HG03558 (cell line): ENCODE results near the gene HDAC4.

Experiments used
- ATAC-seq: cut with Tn5 transposase; IDR thresholded peaks from one replicate; pipeline ENCODE4 v1.9.1; 2021; ENCODE audit warnings: moderate number of reproducible peaks; ENCODE audit not compliant: unreplicated experiment; ENCODE audit errors: extremely low read depth

HDAC4 gene

GRCh38 chr2:239300871-239301735, 99.7 kb downstream of the HDAC4 start:
- ATAC-seq = no peak

DNA sequence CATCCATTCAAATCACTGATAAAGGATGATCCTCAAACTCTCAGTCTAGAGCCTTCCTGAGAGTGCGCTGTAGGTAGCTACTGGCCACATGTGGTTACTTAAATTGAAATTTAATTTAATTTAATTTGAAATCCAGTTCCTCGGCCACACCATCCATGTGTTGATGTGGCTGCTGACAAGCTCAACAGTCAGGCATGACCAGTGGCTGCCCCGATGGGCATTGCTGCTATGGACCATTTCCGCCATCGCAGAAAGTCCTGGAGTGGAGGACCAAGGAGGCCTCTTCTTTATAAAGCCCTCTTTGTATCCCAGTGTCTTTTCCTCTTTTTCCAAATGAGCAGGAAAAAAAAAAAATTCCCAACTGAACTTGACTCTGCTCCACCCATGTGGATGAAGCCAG, 100.6 kb downstream of the HDAC4 start:
- no peak for ATAC-seq

DNA sequence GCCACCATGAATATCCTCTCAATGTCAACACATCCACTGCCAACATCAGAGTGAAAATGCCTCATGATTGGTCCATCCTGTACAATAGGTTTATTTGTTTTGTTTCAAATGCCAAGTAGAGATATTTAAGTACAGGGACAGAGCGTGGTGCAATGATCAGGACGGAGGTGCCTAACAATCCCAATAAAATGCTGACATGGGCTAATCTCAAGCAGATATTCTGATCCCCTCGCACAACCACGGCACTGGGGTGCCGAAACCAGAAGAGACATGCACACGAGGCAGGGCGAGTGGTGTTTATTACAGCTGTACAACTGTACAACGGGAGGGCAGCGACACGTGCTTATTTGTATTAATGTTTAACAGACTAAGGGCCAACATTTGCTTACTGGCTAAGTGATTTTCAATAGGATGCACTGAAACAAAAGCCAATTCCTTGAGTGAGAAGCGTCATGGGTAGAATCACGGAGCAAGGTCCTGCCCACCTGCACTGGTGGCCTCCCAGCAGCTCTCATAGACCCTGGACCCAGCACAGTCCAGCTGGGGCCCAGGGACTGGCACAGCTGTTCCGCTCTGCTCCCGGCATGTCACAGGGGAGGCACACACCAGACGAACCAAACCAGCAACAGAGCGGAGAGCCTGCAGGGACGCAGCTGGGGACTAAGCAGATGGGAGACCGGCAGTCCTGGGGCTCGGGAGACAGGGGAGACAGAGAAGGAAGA, 101.4 kb downstream of the HDAC4 start:
- no peak for ATAC-seq

- ATAC-seq = no peak
These were observed 102.6 kb downstream of the HDAC4 start for GRCh38 chr2:239298116-239298804.

DNA sequence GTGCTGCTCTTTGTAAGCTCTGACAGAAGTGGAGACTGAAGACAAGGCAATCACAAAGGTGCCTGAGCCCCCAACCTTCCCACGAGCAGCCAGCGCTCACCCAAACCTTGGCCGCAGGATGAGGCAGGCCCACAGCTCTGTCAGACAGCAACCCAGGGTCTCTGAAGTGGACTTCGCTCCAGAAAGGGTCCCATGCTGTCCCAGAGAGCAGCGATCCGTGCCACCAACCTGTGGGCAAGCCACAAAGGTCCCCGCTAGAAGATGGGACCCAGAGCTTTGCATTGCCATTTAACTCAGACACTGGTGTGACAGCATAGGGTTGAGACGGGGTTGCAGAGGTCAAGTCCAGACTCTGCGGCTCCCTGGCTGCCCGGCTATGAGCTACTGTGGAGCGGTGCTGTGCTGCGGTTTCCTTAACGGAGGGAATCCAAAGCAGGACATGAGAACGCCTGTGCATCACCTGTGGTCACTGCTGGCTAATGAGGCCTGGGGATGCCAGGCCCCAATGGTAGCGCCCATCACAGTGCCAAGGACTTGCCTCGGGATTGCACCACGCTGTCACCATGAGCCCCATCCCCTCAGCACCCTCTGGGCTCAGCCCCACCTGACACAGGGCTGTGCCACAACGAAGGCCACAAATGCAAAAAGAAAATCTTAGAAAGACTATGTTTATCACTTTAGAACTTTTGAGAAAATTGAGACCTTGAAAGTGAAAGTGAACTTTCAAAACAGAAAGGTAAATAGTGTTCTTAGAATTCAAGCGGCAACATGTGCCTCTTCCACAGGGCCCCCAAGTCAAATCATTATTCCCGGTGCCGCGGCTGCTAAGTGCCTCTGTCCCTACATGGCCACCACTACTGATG, 103.4 kb downstream of the HDAC4 start:
- ATAC-seq = no peak

- ATAC-seq = no peak
These were observed 104.5 kb downstream of the HDAC4 start for GRCh38 chr2:239296020-239296932.

- no peak for ATAC-seq
These were observed 105.3 kb downstream of the HDAC4 start for GRCh38 chr2:239295377-239296019.

DNA sequence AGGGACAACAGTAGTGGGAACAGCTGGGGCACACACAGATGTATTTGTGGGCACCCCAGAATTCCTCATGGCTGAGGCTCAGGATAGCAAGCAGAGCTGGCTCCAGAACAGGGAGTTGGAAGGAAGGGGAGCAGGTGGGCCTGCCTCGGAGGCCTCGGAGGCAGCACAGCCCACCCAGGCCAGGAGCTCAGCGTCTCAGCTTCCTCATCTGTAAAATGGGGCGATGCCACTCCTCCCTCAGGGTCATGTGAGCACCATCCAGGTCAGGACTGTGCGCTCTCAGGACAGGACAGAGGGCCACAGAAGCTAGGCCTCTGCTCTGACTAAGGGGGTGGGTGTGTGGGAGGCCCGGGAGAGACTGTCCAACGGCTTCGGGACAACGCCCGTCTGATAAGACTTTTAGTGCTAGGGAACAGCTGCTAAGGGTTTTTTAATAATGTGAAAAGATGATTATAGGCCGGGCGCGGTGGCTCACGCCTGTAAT, 106.2 kb downstream of the HDAC4 start:
- ATAC-seq = no peak

- no peak for ATAC-seq
These were observed 106.9 kb downstream of the HDAC4 start for GRCh38 chr2:239293775-239294430.

GRCh38 chr2:239292959-239293774, 107.7 kb downstream of the HDAC4 start:
- no peak for ATAC-seq

DNA sequence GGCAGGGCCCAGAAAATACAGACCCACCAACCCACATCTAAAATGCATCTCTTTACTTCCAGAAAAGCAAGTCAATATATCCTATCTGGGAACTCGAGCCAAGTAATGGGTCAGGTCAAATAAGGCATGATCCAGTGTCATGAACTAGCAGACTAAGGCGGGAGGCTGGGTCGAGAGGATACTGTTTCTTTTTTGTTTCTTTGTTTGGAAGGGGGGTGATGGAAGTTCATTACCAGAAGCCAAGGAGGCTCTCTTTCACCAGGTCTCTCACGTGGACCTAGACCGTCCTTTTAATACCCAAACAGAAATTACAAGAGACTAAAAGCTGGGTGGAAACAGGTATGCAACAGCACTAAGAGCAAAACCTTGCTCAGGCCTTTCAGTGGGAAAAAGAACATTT, 108.3 kb downstream of the HDAC4 start:
- no peak for ATAC-seq

DNA sequence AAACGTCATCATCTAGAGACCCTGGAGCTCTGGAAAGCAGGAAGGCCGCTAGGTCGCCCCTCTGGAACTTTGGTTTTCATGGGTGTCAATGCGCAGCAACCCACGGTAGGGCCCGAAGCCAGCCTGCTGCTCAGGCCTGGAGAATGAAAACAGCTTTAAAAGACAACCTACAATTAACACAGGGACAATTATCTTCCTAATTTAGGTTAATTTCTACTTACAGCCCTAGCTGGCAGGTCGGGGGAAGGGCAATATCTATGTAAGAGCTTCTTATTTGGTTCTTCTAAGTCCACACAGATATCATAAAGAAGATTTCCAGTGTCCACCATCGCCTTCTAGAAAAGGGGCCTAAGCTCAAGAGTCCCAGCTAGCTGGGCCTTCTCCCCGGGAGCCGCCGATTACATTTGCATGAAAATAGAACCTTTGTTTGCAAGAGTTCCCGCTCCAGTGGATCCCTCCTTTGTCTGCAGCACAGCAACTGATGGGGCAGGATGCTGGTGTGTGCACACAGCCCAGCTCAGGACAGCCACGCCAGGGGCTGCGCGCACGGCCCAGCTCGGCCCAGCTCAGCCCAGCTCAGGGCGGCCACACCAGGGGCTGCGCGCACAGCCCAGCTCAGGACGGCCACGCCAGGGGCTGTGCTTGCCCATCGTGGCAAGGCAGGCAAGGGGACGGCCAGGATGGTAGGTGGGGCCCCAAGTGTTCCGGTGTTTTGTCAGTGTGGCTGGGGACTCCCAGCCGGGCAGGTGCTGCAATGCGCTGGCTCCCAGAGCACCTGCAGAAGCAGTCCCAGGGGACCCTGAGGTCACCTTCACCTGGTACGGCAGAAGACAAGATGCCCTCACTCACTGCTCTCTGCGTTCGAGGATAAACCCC, 109.1 kb downstream of the HDAC4 start:
- no peak for ATAC-seq

DNA sequence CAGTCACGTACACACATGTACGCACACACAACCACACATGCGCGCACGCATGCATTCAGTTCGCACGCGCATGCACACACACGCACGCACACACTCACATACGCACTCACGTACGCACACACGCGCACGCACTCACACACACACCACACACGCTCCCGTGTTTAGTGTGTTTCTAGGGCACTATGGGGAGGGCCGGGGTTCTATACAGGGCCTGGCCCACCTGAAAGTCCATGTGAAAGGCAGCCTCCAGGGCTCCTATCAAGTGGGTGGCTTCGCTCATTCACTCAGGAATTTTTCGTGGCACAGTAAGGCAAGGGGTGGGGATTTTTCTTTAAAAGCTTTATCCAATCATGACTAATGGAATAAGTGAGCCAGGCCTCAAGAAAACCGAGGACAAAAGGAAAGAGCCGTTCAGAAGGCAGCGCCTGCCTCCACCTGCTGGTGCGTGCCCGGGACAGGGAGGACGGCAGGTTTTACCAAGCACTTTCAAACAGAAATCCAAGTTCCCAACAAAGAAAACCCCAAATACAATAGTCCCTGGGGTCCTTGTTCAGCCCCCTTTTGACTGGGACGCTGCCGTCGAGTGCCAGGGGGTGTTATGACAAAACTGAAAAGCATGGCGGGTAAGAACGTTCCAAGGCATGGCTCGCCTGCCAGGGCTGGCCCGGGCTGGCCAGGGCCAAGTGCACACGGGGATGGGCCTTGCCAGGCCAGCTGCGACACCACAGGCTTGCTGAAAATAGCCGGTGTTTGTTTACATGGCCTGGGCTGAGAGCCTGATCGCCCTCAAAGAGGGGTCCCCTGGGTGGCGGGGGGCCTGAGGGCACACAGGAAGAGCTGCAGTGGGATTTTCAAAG, 110.0 kb downstream of the HDAC4 start:
- ATAC-seq = no peak

GRCh38 chr2:239289545-239289944, 111.3 kb downstream of the HDAC4 start:
- ATAC-seq = no peak

GRCh38 chr2:239288951-239289511, 111.8 kb downstream of the HDAC4 start:
- no peak for ATAC-seq
